RWPE2 (cell line): ENCODE measurements around the gene SOAT2.

Experiments used
- ATAC-seq: fragments of 200-7000 bp; cut with Tn5 transposase; 3 replicates; pipeline ENCODE4 v1.9.1; 2021; ENCODE audit warnings: low read depth
- DNase-seq: peaks from one replicate; pipeline ENCODE4 v3.0.0-alpha.2; 2020; ENCODE audit warnings: low spot score
- H3K27ac ChIP-seq: fragments of 450-650 bp; 2 replicates; pipeline ENCODE4 v1.5.1; 2017; ENCODE audit warnings: mild to moderate bottlenecking; ENCODE audit not compliant: poor library complexity, severe bottlenecking
- H3K27me3 ChIP-seq: fragments of 250-450 bp; sonication (Bioruptor Pico); 2 replicates; pipeline ENCODE4 v1.5.1; 2021; ENCODE audit warnings: mild to moderate bottlenecking, moderate library complexity; ENCODE audit not compliant: insufficient read depth, poor library complexity, severe bottlenecking
- H3K36me3 ChIP-seq: fragments of 250-450 bp; sonication (Bioruptor Pico); 2 replicates; pipeline ENCODE4 v1.5.1; 2020; ENCODE audit warnings: low read depth, mild to moderate bottlenecking, moderate library complexity
- H3K4me1 ChIP-seq: fragments of 250-450 bp; sonication (Bioruptor Pico); 2 replicates; pipeline ENCODE4 v1.5.1; 2021; ENCODE audit warnings: mild to moderate bottlenecking, moderate library complexity; ENCODE audit not compliant: insufficient read depth, poor library complexity, severe bottlenecking
- H3K4me3 ChIP-seq: fragments of 250-450 bp; sonication (Bioruptor Pico); 2 replicates; pipeline ENCODE4 v1.5.1; 2021; ENCODE audit warnings: mild to moderate bottlenecking, moderate library complexity; ENCODE audit not compliant: severe bottlenecking
- H3K9me3 ChIP-seq: fragments of 250-450 bp; sonication (Bioruptor Pico); 2 replicates; pipeline ENCODE4 v1.5.1; 2021; ENCODE audit warnings: mild to moderate bottlenecking, moderate library complexity; ENCODE audit not compliant: severe bottlenecking
- TF ChIP-seq, protein P1 (sequence below): fragments of 450-650 bp; IDR thresholded peaks from one replicate; pipeline ENCODE4 v1.5.1; 2017; ENCODE audit warnings: mild to moderate bottlenecking, moderate library complexity; ENCODE audit not compliant: poor library complexity, severe bottlenecking

The SOAT2 gene

DNA sequence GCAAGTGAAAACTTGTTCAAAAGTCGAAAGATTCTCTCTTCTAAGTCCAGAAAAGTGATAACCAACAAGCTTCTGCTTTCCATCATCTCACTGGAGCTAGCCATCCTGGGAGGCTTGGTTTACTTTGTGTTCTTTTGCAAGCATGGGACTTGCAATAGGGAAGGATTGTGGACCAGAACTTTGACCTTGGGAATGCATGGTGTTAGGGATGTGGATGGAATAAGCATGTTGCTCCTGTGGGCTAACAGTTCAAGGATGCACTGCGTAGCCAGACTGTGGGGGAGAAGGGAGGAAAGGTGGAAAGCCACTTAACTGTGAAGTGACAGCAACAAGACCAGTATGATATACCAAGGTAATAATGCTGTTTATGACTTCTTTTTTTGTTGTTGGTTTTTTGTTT lies 28.6 kb downstream of the SOAT2 start:
- Histone ChIP-seq H3K4me1 (no peaks in the 10 kb centered on the region), H3K36me3 (no peaks in the 10 kb centered on the region), H3K9me3 (no peaks in the 10 kb centered on the region), H3K27ac (no peak overlapping the region), H3K4me3 (no peak overlapping the region), H3K27me3 (no peaks in the 10 kb centered on the region)
- no peak for ATAC-seq
- DNase-seq, result no peak
- TF ChIP-seq, protein P1, sequence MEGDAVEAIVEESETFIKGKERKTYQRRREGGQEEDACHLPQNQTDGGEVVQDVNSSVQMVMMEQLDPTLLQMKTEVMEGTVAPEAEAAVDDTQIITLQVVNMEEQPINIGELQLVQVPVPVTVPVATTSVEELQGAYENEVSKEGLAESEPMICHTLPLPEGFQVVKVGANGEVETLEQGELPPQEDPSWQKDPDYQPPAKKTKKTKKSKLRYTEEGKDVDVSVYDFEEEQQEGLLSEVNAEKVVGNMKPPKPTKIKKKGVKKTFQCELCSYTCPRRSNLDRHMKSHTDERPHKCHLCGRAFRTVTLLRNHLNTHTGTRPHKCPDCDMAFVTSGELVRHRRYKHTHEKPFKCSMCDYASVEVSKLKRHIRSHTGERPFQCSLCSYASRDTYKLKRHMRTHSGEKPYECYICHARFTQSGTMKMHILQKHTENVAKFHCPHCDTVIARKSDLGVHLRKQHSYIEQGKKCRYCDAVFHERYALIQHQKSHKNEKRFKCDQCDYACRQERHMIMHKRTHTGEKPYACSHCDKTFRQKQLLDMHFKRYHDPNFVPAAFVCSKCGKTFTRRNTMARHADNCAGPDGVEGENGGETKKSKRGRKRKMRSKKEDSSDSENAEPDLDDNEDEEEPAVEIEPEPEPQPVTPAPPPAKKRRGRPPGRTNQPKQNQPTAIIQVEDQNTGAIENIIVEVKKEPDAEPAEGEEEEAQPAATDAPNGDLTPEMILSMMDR, result no peak

DNA sequence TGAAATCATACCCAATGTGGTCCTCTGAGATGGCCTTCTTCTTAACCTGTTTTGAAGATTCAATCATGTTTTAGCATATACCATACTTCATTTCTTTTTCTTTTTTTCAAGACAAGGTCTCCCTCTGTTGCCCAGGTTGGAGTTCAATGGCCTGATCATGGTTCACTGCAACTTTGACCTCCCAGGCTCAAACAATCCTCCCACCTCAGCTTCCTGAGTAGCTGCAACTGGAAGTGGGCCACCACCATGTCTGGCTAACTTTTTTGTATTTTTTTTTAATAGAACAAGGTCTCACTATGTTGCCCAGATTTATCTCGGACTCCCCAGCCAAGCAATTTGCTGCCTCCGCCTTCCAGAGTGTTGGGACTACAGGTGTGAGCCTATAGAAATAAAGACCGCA lies 30.4 kb downstream of the SOAT2 start:
- Histone ChIP-seq H3K36me3 (no peaks in the 10 kb centered on the region), H3K9me3 (no peaks in the 10 kb centered on the region), H3K27me3 (no peaks in the 10 kb centered on the region), H3K4me3 (no peak overlapping the region), H3K4me1 (no peaks in the 10 kb centered on the region), H3K27ac (no peak overlapping the region)
- DNase-seq, result no peak
- TF ChIP-seq, protein P1, result no peak
- ATAC-seq, result no peak

GRCh38 chr12:53143355-53143754 lies 40.1 kb downstream of the SOAT2 start:
- DNase-seq (no peak), ATAC-seq (no peak)
- TF ChIP-seq, protein P1, result no peak
- no peaks in the 10 kb centered on the region for H3K9me3 ChIP-seq
- no peaks in the 10 kb centered on the region for H3K27me3 ChIP-seq
- no peaks in the 10 kb centered on the region for H3K4me1 ChIP-seq
- no peak overlapping the region for H3K27ac ChIP-seq
- H3K4me3 ChIP-seq, result no peak overlapping the region
- no peaks in the 10 kb centered on the region for H3K36me3 ChIP-seq

GRCh38 chr12:53145383-53146260 lies 42.3 kb downstream of the SOAT2 start:
- no peak for DNase-seq
- no peaks in the 10 kb centered on the region for H3K9me3 ChIP-seq
- no peak for ATAC-seq
- no peaks in the 10 kb centered on the region for H3K36me3 ChIP-seq
- TF ChIP-seq, protein P1, result no peak
- no peaks in the 10 kb centered on the region for H3K27me3 ChIP-seq
- no peak overlapping the region for H3K4me3 ChIP-seq
- H3K4me1 ChIP-seq, result no peaks in the 10 kb centered on the region
- no peak overlapping the region for H3K27ac ChIP-seq

GRCh38 chr12:53147181-53147580 lies 43.9 kb downstream of the SOAT2 start:
- H3K4me3 ChIP-seq, result no peak overlapping the region
- H3K36me3 ChIP-seq, result no peaks in the 10 kb centered on the region
- TF ChIP-seq, protein P1, result no peak
- H3K27me3 ChIP-seq, result no peaks in the 10 kb centered on the region
- no peaks in the 10 kb centered on the region for H3K4me1 ChIP-seq
- no peak overlapping the region for H3K27ac ChIP-seq
- H3K9me3 ChIP-seq, result no peaks in the 10 kb centered on the region
- ATAC-seq (no peak), DNase-seq (no peak)
